Body of pancreas (tissue), 4 donors: ENCODE measurements around the gene MFSD8. TPM values are rescaled to one million over a fixed set of nuclear protein-coding genes. Genes with fewer than 3 reads are reported as not detected.

Experiments
- ATAC-seq: fragments of 150-250 bp; one replicate; pipeline ENCODE4 v1.9.1; 2016
- DNase-seq, 4 donors: peaks; one replicate each; pipeline ENCODE4 v3.0.0-alpha.2; 2019
- H3K27ac ChIP-seq, 4 donors: fragments of 200-600 bp; sonication (generic); 1 replicate in 3 of 4; 2 replicates in 1 of 4; pipeline versions ENCODE4 v1.5.1 to v1.6.1; 2016 to 2019; ENCODE audit warnings: mild to moderate bottlenecking in 1 of 4, mixed read lengths in 1 of 4, moderate library complexity in 1 of 4
- H3K27me3 ChIP-seq, 2 donors: fragments of 200-600 bp; sonication (generic); one replicate each; pipeline ENCODE4 v1.6.0; 2016; ENCODE audit warnings: mild to moderate bottlenecking in 1 of 2
- H3K36me3 ChIP-seq, 2 donors: fragments of 200-600 bp; sonication (generic); replicated peaks in 1 of 2; 2 replicates each; pipeline ENCODE4 v1.5.1; 2016; ENCODE audit warnings: low read depth in 2 of 2; ENCODE audit not compliant: insufficient read depth in 1 of 2
- H3K4me1 ChIP-seq: fragments of 200-600 bp; sonication (generic); one replicate; pipeline ENCODE4 v1.6.0; 2016
- H3K4me3 ChIP-seq, 2 donors: fragments of 200-600 bp; sonication (generic); 1 replicate in 1 of 2; 2 replicates in 1 of 2; pipeline ENCODE4 v1.5.1; 2016 to 2019
- H3K9me3 ChIP-seq, 3 donors: fragments of 200-600 bp; sonication (generic); 1 replicate in 2 of 3; 2 replicates in 1 of 3; pipeline ENCODE4 v1.5.1; 2016
- POLR2A ChIP-seq, 3 donors: fragments of 450-650 bp; IDR thresholded peaks; one replicate each; pipeline ENCODE4 v1.6.1; 2016; ENCODE audit warnings: antibody characterized with exemption in 3 of 3, mild to moderate bottlenecking in 2 of 3
- WGBS, 2 donors: methylation state at CpG; one replicate each; pipeline ENCODE4 v1.1.5; 2017; 5-methylcytosine and 5-hydroxymethylcytosine counted together
- intact Hi-C: fragments of 100-400 bp; cut with DNase I; formaldehyde crosslinking; loops from one replicate; pipeline ENCODE4 v1.15.1; 2023
- total RNA-seq, 2 donors: library from RNA; depleted of rRNA; stranded (reverse); fragments of >200 nt; gene quantifications; one replicate each; pipeline ENCODE4 v1.1.0, GENCODE V29; 2016
- TF ChIP-seq, protein P1 (sequence below), 7 experiments: fragments of 450-650 bp in 4 of 7; fragments of 200-600 bp in 3 of 7; sonication (generic) in 3 of 7; IDR thresholded peaks; one replicate each; pipeline ENCODE4 v1.5.1; 2016 to 2019; ENCODE audit warnings: antibody characterized with exemption in 7 of 7

The MFSD8 gene
- total RNA-seq, 2 donors from 2014 or later = 12.5 to 27.0 TPM

DNA sequence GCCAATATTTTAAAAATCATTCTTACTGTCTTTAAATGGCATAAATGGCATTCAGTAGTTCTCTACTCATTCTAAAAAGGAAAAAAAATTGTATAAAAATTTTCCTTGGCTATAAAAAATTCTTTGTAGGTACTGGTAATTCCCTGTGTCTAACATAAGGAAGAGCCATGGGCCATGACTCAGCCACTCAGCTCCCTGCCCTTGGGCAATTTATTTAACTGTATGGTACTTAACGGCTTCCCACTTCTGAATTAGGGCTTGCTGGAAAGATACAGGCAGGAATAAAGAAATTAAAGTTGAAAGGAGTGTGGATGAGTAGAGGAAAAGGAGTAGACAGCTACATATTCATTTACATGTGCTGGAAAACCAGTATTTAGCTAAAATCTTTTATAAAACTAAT lies 30.8 kb upstream of the MFSD8 start:
- Histone ChIP-seq H3K36me3 (no peaks in the 10 kb centered on the region), H3K27me3 (no peaks in the 10 kb centered on the region), H3K4me1 (no peaks in the 10 kb centered on the region), H3K27ac (no peak overlapping the region), H3K4me3 (no peak overlapping the region), H3K9me3 (no peaks in the 10 kb centered on the region)
- intact Hi-C loops = no loop called here
- DNase-seq (no peak), ATAC-seq (no peak)
- no peak for TF ChIP-seq POLR2A (IDR thresholded peaks at IDR 0.05)
- TF ChIP-seq, protein P1, sequence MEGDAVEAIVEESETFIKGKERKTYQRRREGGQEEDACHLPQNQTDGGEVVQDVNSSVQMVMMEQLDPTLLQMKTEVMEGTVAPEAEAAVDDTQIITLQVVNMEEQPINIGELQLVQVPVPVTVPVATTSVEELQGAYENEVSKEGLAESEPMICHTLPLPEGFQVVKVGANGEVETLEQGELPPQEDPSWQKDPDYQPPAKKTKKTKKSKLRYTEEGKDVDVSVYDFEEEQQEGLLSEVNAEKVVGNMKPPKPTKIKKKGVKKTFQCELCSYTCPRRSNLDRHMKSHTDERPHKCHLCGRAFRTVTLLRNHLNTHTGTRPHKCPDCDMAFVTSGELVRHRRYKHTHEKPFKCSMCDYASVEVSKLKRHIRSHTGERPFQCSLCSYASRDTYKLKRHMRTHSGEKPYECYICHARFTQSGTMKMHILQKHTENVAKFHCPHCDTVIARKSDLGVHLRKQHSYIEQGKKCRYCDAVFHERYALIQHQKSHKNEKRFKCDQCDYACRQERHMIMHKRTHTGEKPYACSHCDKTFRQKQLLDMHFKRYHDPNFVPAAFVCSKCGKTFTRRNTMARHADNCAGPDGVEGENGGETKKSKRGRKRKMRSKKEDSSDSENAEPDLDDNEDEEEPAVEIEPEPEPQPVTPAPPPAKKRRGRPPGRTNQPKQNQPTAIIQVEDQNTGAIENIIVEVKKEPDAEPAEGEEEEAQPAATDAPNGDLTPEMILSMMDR (IDR thresholded peaks at IDR 0.05) = no peak
- 89 to 94% methylated on average over 1 of the region's 1 CpG for WGBS, 2 donors

DNA sequence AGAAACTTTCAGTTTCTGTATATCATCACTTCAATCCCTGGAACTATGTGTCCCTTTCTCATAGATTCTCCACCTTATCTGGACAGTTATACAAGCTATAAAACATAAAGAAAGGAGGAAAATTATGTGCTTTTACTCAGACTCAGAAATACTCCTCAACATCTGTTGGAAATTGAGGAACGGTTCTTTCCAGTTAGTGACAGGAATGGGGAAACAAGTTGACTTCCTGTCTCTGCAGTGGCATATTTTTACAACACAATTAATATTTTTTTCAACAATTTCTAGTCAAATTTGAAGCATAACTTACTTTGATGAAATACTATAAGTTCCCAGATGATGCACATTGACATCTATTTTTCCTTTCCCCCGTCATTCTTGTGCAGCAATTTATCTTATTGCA lies 28.2 kb upstream of the MFSD8 start:
- DNase-seq (no peak), ATAC-seq (no peak)
- H3K9me3 ChIP-seq = no peaks in the 10 kb centered on the region
- TF ChIP-seq POLR2A (IDR thresholded peaks at IDR 0.05) = no peak
- TF ChIP-seq, protein P1 (IDR thresholded peaks at IDR 0.05) = no peak
- intact Hi-C loops = no loop called here
- no peaks in the 10 kb centered on the region for H3K4me1 ChIP-seq
- H3K27me3 ChIP-seq = no peaks in the 10 kb centered on the region
- no peaks in the 10 kb centered on the region for H3K36me3 ChIP-seq
- 81 to 88% methylated on average over 2 of the region's 2 CpGs for WGBS, 2 donors
- H3K27ac ChIP-seq = no peak overlapping the region
- H3K4me3 ChIP-seq = no peak overlapping the region

DNA sequence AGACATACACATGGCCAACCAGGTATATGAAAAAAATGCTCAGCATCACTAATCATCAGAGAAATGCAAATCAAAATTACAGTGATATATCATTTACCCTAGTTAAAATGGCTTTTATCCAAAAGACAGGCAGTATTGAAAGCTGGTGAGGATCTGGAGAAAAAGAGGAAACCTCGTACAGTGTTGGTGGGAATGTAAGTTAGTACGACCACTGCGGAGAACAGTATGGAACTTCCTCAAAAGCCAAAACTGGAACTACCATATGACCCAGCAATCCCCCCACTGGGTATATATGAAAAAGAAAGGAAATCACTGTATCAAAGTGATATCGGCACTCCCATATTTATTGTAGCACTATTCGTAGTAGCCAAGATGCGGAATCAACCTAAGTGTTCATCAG lies 23.7 kb upstream of the MFSD8 start:
- ATAC-seq (no peak), DNase-seq (no peak)
- H3K4me1 ChIP-seq = no peaks in the 10 kb centered on the region
- 81 to 93% methylated on average over 6 of the region's 6 CpGs for WGBS, 2 donors
- intact Hi-C loops = no loop called here
- H3K27ac ChIP-seq = no peak overlapping the region
- no peaks in the 10 kb centered on the region for H3K36me3 ChIP-seq
- no peaks in the 10 kb centered on the region for H3K9me3 ChIP-seq
- TF ChIP-seq, protein P1 (IDR thresholded peaks at IDR 0.05) = no peak
- no peak for TF ChIP-seq POLR2A (IDR thresholded peaks at IDR 0.05)
- no peak overlapping the region for H3K4me3 ChIP-seq
- no peaks in the 10 kb centered on the region for H3K27me3 ChIP-seq

DNA sequence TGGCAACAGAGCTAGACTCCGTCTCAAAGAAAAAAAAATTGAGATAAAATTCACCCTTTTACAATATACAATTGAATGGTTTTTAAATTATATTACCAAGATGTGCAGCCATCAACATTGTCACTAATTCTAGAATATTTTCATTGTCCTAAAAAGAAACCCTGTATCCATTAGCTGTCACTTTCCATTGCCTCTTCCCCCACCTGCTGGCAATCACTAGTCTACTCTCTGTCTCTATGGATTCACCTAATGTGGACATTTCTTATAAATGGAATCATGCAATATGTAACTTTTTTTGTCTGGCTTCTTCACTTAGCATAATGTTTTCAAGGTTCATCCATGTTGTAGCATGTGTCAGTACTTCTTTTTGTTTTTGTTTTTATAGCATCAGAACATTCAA lies 21.0 kb upstream of the MFSD8 start:
- Histone ChIP-seq H3K36me3 (no peaks in the 10 kb centered on the region), H3K4me1 (no peaks in the 10 kb centered on the region), H3K27me3 (no peaks in the 10 kb centered on the region), H3K4me3 (no peak overlapping the region), H3K9me3 (no peaks in the 10 kb centered on the region), H3K27ac (no peak overlapping the region)
- WGBS, 2 donors = 90 to 100% methylated on average over 1 of the region's 1 CpG
- DNase-seq = no peak
- no peak for ATAC-seq
- TF ChIP-seq, protein P1 (IDR thresholded peaks at IDR 0.05) = no peak
- no peak for TF ChIP-seq POLR2A (IDR thresholded peaks at IDR 0.05)
- intact Hi-C loops = no loop called here

DNA sequence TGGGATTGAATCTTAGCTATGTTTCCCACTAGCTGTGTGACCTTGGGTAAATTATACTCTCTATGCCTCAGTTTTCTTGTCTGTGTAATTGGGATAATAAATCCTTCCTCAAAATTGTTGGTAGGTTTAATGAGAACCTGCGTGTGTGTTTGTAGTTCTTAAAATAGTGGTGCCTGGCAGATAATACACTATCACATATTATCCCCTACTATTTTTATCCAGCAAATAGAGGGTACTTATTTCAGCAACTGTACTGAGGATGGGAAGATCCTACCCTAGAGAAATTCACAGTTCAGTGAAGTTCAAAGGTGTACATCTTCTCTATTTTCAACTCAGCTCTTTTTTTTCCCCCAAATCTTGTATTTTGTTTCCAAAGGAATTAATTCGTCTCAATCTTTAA lies 17.5 kb upstream of the MFSD8 start:
- no peak for TF ChIP-seq POLR2A (IDR thresholded peaks at IDR 0.05)
- TF ChIP-seq, protein P1 (IDR thresholded peaks at IDR 0.05) = no peak
- ATAC-seq = no peak
- Histone ChIP-seq H3K36me3 (no peaks in the 10 kb centered on the region), H3K27me3 (no peaks in the 10 kb centered on the region), H3K4me1 (no peaks in the 10 kb centered on the region), H3K9me3 (no peaks in the 10 kb centered on the region), H3K4me3 (no peak overlapping the region), H3K27ac (no peak overlapping the region)
- 63 to 81% methylated on average over 2 of the region's 2 CpGs for WGBS, 2 donors
- DNase-seq = no peak
- intact Hi-C loops = no loop called here
